ENCODE data around the gene PLXNA1.

DNA sequence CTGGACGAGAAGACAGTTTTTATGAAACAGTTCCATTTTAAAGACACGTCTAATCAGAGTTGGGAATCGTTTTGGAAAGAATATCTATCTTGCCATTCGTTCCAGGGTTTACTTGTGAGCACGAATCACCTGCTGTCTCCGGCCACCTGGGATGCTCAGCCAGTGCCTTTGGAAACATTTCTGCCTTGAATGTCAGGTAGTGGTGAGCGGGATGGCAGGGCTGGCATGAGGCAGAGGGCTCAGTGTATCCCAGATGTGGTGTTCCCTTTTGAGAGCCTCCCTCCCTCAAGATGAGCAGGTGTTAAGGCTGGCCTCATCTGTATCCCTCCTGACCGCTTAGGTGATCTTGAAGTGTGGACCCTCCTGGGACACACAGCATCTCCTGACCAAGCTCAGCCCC is 47.9 kb upstream of the PLXNA1 start:
- TF ChIP-seq, protein P1, sequence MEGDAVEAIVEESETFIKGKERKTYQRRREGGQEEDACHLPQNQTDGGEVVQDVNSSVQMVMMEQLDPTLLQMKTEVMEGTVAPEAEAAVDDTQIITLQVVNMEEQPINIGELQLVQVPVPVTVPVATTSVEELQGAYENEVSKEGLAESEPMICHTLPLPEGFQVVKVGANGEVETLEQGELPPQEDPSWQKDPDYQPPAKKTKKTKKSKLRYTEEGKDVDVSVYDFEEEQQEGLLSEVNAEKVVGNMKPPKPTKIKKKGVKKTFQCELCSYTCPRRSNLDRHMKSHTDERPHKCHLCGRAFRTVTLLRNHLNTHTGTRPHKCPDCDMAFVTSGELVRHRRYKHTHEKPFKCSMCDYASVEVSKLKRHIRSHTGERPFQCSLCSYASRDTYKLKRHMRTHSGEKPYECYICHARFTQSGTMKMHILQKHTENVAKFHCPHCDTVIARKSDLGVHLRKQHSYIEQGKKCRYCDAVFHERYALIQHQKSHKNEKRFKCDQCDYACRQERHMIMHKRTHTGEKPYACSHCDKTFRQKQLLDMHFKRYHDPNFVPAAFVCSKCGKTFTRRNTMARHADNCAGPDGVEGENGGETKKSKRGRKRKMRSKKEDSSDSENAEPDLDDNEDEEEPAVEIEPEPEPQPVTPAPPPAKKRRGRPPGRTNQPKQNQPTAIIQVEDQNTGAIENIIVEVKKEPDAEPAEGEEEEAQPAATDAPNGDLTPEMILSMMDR (IDR thresholded peaks at IDR 0.05; ENCODE audit: low read depth, low read length, missing input control) = no peak
- TF ChIP-seq RAD21 (IDR thresholded peaks at IDR 0.05) (no peak), ATF3 (IDR thresholded peaks at IDR 0.05) (no peak), EGR1 (IDR thresholded peaks at IDR 0.05; ENCODE audit: low read depth in 2 of 2) (no peak), GABPA (IDR thresholded peaks at IDR 0.05 in 1 of 2, conservative IDR thresholded peaks at IDR 0.05 in 1 of 2) (no peak), RXRA (IDR thresholded peaks at IDR 0.05) (no peak), TAF1 (conservative IDR thresholded peaks at IDR 0.05) (no peak)
- TF ChIP-seq, protein P2, sequence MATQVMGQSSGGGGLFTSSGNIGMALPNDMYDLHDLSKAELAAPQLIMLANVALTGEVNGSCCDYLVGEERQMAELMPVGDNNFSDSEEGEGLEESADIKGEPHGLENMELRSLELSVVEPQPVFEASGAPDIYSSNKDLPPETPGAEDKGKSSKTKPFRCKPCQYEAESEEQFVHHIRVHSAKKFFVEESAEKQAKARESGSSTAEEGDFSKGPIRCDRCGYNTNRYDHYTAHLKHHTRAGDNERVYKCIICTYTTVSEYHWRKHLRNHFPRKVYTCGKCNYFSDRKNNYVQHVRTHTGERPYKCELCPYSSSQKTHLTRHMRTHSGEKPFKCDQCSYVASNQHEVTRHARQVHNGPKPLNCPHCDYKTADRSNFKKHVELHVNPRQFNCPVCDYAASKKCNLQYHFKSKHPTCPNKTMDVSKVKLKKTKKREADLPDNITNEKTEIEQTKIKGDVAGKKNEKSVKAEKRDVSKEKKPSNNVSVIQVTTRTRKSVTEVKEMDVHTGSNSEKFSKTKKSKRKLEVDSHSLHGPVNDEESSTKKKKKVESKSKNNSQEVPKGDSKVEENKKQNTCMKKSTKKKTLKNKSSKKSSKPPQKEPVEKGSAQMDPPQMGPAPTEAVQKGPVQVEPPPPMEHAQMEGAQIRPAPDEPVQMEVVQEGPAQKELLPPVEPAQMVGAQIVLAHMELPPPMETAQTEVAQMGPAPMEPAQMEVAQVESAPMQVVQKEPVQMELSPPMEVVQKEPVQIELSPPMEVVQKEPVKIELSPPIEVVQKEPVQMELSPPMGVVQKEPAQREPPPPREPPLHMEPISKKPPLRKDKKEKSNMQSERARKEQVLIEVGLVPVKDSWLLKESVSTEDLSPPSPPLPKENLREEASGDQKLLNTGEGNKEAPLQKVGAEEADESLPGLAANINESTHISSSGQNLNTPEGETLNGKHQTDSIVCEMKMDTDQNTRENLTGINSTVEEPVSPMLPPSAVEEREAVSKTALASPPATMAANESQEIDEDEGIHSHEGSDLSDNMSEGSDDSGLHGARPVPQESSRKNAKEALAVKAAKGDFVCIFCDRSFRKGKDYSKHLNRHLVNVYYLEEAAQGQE (IDR thresholded peaks at IDR 0.05) = no peak
